Astrocyte (in vitro differentiated cells and primary cell): ENCODE data around the gene SCN8A.

ENCODE experiments used
- EZH2 ChIP-seq: IDR thresholded peaks from 2 replicates; pipeline ENCODE4 v1.6.1; 2012; ENCODE audit warnings: mild to moderate bottlenecking, low read length, inconsistent platforms; ENCODE audit not compliant: insufficient read depth
- TF ChIP-seq, protein P1 (sequence below): IDR thresholded peaks from 2 replicates; pipeline ENCODE4 v1.5.1; 2011; ENCODE audit warnings: low read depth, mild to moderate bottlenecking, inconsistent platforms, low read length, moderate library complexity; ENCODE audit not compliant: insufficient read depth

DNA sequence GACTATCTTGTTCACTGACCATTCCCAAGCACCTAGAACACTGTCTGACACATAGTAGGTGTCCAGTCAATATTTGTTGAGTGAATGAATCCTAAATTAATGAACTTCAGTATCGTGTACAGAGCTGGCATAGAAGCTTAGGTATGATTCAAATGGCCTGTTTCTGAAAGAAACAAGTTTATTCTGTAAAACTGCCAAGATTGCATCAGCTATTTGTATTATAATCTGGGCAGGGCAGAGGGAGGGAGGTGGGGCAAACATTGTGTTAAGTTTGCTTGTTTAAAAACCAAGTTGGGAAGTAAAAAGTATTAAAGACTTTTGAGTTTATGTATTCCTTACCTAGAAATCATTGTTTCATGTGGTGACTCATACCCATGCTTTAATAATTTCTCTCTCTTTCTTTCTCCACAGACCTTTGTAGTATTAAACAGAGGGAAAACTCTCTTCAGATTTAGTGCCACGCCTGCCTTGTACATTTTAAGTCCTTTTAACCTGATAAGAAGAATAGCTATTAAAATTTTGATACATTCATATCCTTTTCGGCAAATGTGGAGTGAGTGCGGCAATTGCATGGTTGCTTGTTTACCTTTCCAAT is 92.8 kb downstream of the SCN8A start:
- TF ChIP-seq, protein P1, sequence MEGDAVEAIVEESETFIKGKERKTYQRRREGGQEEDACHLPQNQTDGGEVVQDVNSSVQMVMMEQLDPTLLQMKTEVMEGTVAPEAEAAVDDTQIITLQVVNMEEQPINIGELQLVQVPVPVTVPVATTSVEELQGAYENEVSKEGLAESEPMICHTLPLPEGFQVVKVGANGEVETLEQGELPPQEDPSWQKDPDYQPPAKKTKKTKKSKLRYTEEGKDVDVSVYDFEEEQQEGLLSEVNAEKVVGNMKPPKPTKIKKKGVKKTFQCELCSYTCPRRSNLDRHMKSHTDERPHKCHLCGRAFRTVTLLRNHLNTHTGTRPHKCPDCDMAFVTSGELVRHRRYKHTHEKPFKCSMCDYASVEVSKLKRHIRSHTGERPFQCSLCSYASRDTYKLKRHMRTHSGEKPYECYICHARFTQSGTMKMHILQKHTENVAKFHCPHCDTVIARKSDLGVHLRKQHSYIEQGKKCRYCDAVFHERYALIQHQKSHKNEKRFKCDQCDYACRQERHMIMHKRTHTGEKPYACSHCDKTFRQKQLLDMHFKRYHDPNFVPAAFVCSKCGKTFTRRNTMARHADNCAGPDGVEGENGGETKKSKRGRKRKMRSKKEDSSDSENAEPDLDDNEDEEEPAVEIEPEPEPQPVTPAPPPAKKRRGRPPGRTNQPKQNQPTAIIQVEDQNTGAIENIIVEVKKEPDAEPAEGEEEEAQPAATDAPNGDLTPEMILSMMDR: no peak
- no peak for TF ChIP-seq EZH2
